ENCODE data around the gene RNF144A. TPM values are rescaled to one million over a fixed set of nuclear protein-coding genes. Genes with fewer than 3 reads are reported as not detected.

RNF144A gene
- polyA plus RNA-seq, 3 donors = 0.30 to 0.68 (median 0.48) TPM

GRCh38 chr2:7007488-7007845, 90.3 kb downstream of the RNF144A start:
- H2AFZ ChIP-seq (ENCODE audit: insufficient read depth, low read depth, low read length, poor library complexity, severe bottlenecking) = peak overlapping the region; percentile 78

More at GRCh38 chr2:7007488-7007845, 90.3 kb downstream of the RNF144A start:
- H3K9me3 ChIP-seq (replicated peaks in 1 of 2; ENCODE audit: control insufficient read depth in 1 of 2, insufficient read depth in 1 of 2, low read length in 2 of 2) = no peaks in the 10 kb centered on the region
- H4K20me1 ChIP-seq (ENCODE audit: insufficient read depth, low read length) = no peaks in the 10 kb centered on the region
- peak overlapping the region; percentile 43 to 68 for H3K27ac ChIP-seq (ENCODE audit: low read depth in 1 of 2, low read length in 2 of 2)
- no peaks in the 10 kb centered on the region for H3K36me3 ChIP-seq (replicated peaks in 1 of 2; ENCODE audit: control insufficient read depth in 1 of 2, insufficient read depth in 2 of 2, low read length in 2 of 2)
- no peaks in the 10 kb centered on the region for H3K27me3 ChIP-seq (ENCODE audit: control insufficient read depth in 2 of 2, insufficient read depth in 2 of 2, low read length in 2 of 2)
- TF ChIP-seq CTCF (IDR thresholded peaks at IDR 0.05) = no peak
- peak overlapping the region; percentile 76 to 92 for H3K4me3 Mint-ChIP-seq
- H3K27ac Mint-ChIP-seq = peak overlapping the region in 5 of 7 donors; percentile 33 to 88 (median 84)
- H3K4me3 ChIP-seq (replicated peaks in 1 of 3; ENCODE audit: low read depth in 2 of 3, low read length in 3 of 3) = peak overlapping the region in 1 of 3 experiments; percentile 58
- no peak overlapping the region for H3K9ac ChIP-seq (ENCODE audit: insufficient read depth, low read length, poor library complexity, severe bottlenecking)
- peaks cover 0 to 2% (median 0%) of the 10 kb centered on the region in 3 donors for H3K27me3 Mint-ChIP-seq (ENCODE audit: low read depth in 3 of 3)
- H3K79me2 ChIP-seq (ENCODE audit: insufficient read depth, low read length) = no peaks in the 10 kb centered on the region
- intact Hi-C loops (cut with micrococcal nuclease) = loop anchor here in 1 of 2 donors (10.0 kb wide), 1 partner anchor 93 kb away; the partner anchor contains the start of gene RNF144A
- no peak for DNase-seq
- H3K4me1 Mint-ChIP-seq = peaks cover 58% of the 10 kb centered on the region
- H3K4me1 ChIP-seq (ENCODE audit: control insufficient read depth in 1 of 2, insufficient read depth in 2 of 2, low read length in 2 of 2) = peaks cover 45 to 46% of the 10 kb centered on the region in 2 donors
- H3K36me3 Mint-ChIP-seq = no peaks in the 10 kb centered on the region
- peaks cover 0 to 2% (median 0%) of the 10 kb centered on the region in 7 donors for H3K9me3 Mint-ChIP-seq
- H3K4me2 ChIP-seq (replicated peaks; ENCODE audit: extremely low read depth, low read length, poor library complexity, severe bottlenecking) = peak overlapping the region; percentile 61
- 55% methylated on average over 8 of the region's 9 CpGs for WGBS (ENCODE audit: insufficient coverage)

Measured in CD14-positive monocyte (primary cell).